Peyer's patch (tissue), 4 donors: ENCODE data around the gene PKP1.

Experiments used
- CTCF ChIP-seq, 6 experiments: fragments of 450-650 bp in 4 of 6; fragments of 200-600 bp in 2 of 6; sonication (generic) in 1 of 6; IDR thresholded peaks; one replicate each; pipeline ENCODE4 v1.5.1; 2017 to 2019; ENCODE audit warnings: antibody characterized with exemption in 6 of 6, mild to moderate bottlenecking in 3 of 6, moderate library complexity in 1 of 6
- POLR2A ChIP-seq, 2 donors: fragments of 450-650 bp; IDR thresholded peaks; one replicate each; pipeline ENCODE4 v1.5.1; 2017; ENCODE audit warnings: antibody characterized with exemption in 2 of 2, mild to moderate bottlenecking in 2 of 2, moderate library complexity in 2 of 2

GRCh38 chr1:201309416-201309815 is 26.1 kb downstream of the PKP1 start:
- TF ChIP-seq CTCF (IDR thresholded peaks at IDR 0.05), result peak in 2 of 6 experiments; percentile 26 to 58
- TF ChIP-seq POLR2A (IDR thresholded peaks at IDR 0.05), result peak in 1 of 2 donors; percentile 53
